H9 (cell line): Measurements from ENCODE around the gene TMCC2. TPM values are rescaled to one million over a fixed set of nuclear protein-coding genes. Genes with fewer than 3 reads are reported as not detected.

ENCODE experiments used
- DNase-seq: peaks from one replicate; pipeline ENCODE4 v3.0.0-alpha.2; 2017
- H2AFZ ChIP-seq: one replicate; pipeline ENCODE4 v1.6.1; 2013; ENCODE audit warnings: mild to moderate bottlenecking, low read length, control low read depth, moderate library complexity
- H2AK5ac ChIP-seq: 2 replicates; pipeline ENCODE4 v1.6.1; 2013; ENCODE audit warnings: low read length, control low read depth, mixed read lengths; ENCODE audit not compliant: insufficient read length
- H2BK120ac ChIP-seq: one replicate; pipeline ENCODE4 v1.6.1; 2013; ENCODE audit warnings: low read depth, mild to moderate bottlenecking, low read length, control low read depth, inconsistent platforms; ENCODE audit not compliant: poor library complexity, severe bottlenecking
- H2BK12ac ChIP-seq: 2 replicates; pipeline ENCODE4 v1.6.1; 2013; ENCODE audit warnings: low read length, control low read depth, mixed read lengths, low read depth; ENCODE audit not compliant: insufficient read length
- H2BK15ac ChIP-seq: 2 replicates; pipeline ENCODE4 v1.6.1; 2013; ENCODE audit warnings: low read depth, low read length, control low read depth
- H2BK20ac ChIP-seq: one replicate; pipeline ENCODE4 v1.6.1; 2013; ENCODE audit warnings: low read depth, mild to moderate bottlenecking, low read length, control low read depth, inconsistent platforms; ENCODE audit not compliant: poor library complexity, severe bottlenecking
- H2BK5ac ChIP-seq: 2 replicates; pipeline ENCODE4 v1.6.1; 2013; ENCODE audit warnings: low read length, control low read depth, mixed read lengths; ENCODE audit not compliant: insufficient read length
- H3K14ac ChIP-seq: 2 replicates; pipeline ENCODE4 v1.6.1; 2013; ENCODE audit warnings: low read length, control low read depth; ENCODE audit not compliant: insufficient read depth
- H3K18ac ChIP-seq: 2 replicates; pipeline ENCODE4 v1.6.1; 2013; ENCODE audit warnings: low read depth, mild to moderate bottlenecking, mixed read lengths, low read length, control low read depth; ENCODE audit not compliant: insufficient read length
- H3K23ac ChIP-seq: 2 replicates; pipeline ENCODE4 v1.6.1; 2013; ENCODE audit warnings: low read length, control low read depth, mixed read lengths, low read depth; ENCODE audit not compliant: insufficient read length
- H3K23me2 ChIP-seq: 2 replicates; pipeline ENCODE4 v1.6.1; 2013; ENCODE audit warnings: low read depth, mild to moderate bottlenecking, mixed read lengths, low read length, control low read depth; ENCODE audit not compliant: insufficient read length, poor library complexity, severe bottlenecking
- H3K27ac ChIP-seq: 2 replicates; pipeline ENCODE4 v1.5.1; 2013; ENCODE audit warnings: low read length, control low read depth, mixed read lengths, low read depth; ENCODE audit not compliant: insufficient read length
- H3K27me3 ChIP-seq: 2 replicates; pipeline ENCODE4 v1.6.1; 2013; ENCODE audit warnings: low read length, control low read depth, inconsistent platforms; ENCODE audit not compliant: insufficient read depth
- H3K4ac ChIP-seq: 2 replicates; pipeline ENCODE4 v1.6.1; 2013; ENCODE audit warnings: low read depth, mild to moderate bottlenecking, control low read depth, inconsistent platforms, low read length, moderate library complexity
- H3K4me1 ChIP-seq: 2 replicates; pipeline ENCODE4 v1.6.1; 2013; ENCODE audit warnings: low read length, control low read depth, inconsistent platforms; ENCODE audit not compliant: insufficient read depth
- H3K4me2 ChIP-seq: 2 replicates; pipeline ENCODE4 v1.6.1; 2013; ENCODE audit warnings: low read length, control low read depth, mixed read lengths; ENCODE audit not compliant: insufficient read length, insufficient read depth
- H3K56ac ChIP-seq: 2 replicates; pipeline ENCODE4 v1.6.1; 2013; ENCODE audit warnings: low read depth, mild to moderate bottlenecking, mixed read lengths, low read length, control low read depth; ENCODE audit not compliant: insufficient read length
- H3K79me1 ChIP-seq: 2 replicates; pipeline ENCODE4 v1.6.1; 2013; ENCODE audit warnings: low read depth, mild to moderate bottlenecking, moderate library complexity, low read length, control low read depth, inconsistent platforms; ENCODE audit not compliant: insufficient read depth, poor library complexity, severe bottlenecking
- H3K79me2 ChIP-seq: 2 replicates; pipeline ENCODE4 v1.6.1; 2013; ENCODE audit warnings: low read length, control low read depth, inconsistent platforms; ENCODE audit not compliant: insufficient read depth
- H3K9ac ChIP-seq: 2 replicates; pipeline ENCODE4 v1.6.1; 2013; ENCODE audit warnings: low read length, control low read depth, mixed read lengths; ENCODE audit not compliant: insufficient read length; ENCODE audit errors: extremely low read depth
- H3K9me3 ChIP-seq: one replicate; pipeline ENCODE4 v1.6.1; 2013; ENCODE audit warnings: low read depth, low read length, inconsistent platforms; ENCODE audit not compliant: control insufficient read depth
- H3T11ph ChIP-seq: one replicate; pipeline ENCODE4 v1.6.1; 2013; ENCODE audit warnings: mild to moderate bottlenecking, low read length, control low read depth, inconsistent platforms
- H4K20me1 ChIP-seq: one replicate; pipeline ENCODE4 v1.6.1; 2013; ENCODE audit not compliant: control insufficient read depth, insufficient read length, insufficient read depth
- H4K5ac ChIP-seq: 2 replicates; pipeline ENCODE4 v1.6.1; 2013; ENCODE audit warnings: low read depth, mild to moderate bottlenecking, mixed read lengths, low read length, control low read depth; ENCODE audit not compliant: insufficient read length
- H4K8ac ChIP-seq: replicated peaks from 2 replicates; pipeline ENCODE4 v1.6.1; 2013; ENCODE audit warnings: low read length, control low read depth, mixed read lengths, low read depth; ENCODE audit not compliant: insufficient read length
- H4K91ac ChIP-seq: 2 replicates; pipeline ENCODE4 v1.6.1; 2013; ENCODE audit warnings: low read depth, mild to moderate bottlenecking, moderate library complexity, mixed read lengths, low read length, control low read depth; ENCODE audit not compliant: insufficient read length
- H3K27ac Mint-ChIP-seq, 3 experiments: 2 replicates in 2 of 3; 3 replicates in 1 of 3; pipeline ENCODE4 v1.8.0; 2020 to 2021; ENCODE audit warnings: mixed read lengths in 3 of 3, mild to moderate bottlenecking in 1 of 3, moderate library complexity in 1 of 3
- H3K27me3 Mint-ChIP-seq: 2 replicates; pipeline ENCODE4 v1.8.0; 2021; ENCODE audit warnings: low read depth, mild to moderate bottlenecking, moderate library complexity, mixed read lengths
- H3K36me3 Mint-ChIP-seq, 3 experiments: 2 replicates in 2 of 3; 3 replicates in 1 of 3; pipeline ENCODE4 v1.8.0; 2020 to 2021; ENCODE audit warnings: low read depth in 3 of 3, mixed read lengths in 3 of 3; ENCODE audit not compliant: insufficient read depth in 1 of 3
- H3K4me1 Mint-ChIP-seq, 2 experiments: 2 replicates each; pipeline ENCODE4 v1.8.0; 2020; ENCODE audit warnings: mixed read lengths in 2 of 2
- H3K4me3 Mint-ChIP-seq, 2 experiments: 2 replicates in 1 of 2; 3 replicates in 1 of 2; pipeline ENCODE4 v1.8.0; 2020 to 2021; ENCODE audit warnings: mild to moderate bottlenecking in 2 of 2, mixed read lengths in 2 of 2, moderate library complexity in 1 of 2
- H3K9me3 Mint-ChIP-seq, 2 experiments: 2 replicates in 1 of 2; 3 replicates in 1 of 2; pipeline ENCODE4 v1.8.0; 2020; ENCODE audit warnings: mild to moderate bottlenecking in 2 of 2, mixed read lengths in 2 of 2, moderate library complexity in 1 of 2
- WGBS: extraction: QIAGEN DNeasy Blood & Tissue Kit; methylation state at CpG from one replicate; pipeline ENCODE4 v1.1.7; 2013; ENCODE audit warnings: missing lambda C conversion rate, low lambda C conversion rate, mixed read lengths; ENCODE audit not compliant: insufficient read length; ENCODE audit errors: extremely low coverage; 5-methylcytosine and 5-hydroxymethylcytosine counted together
- total RNA-seq: library from RNA; stranded (reverse); gene quantifications from 2 replicates; pipeline ENCODE4 v1.2.1, GENCODE V29; 2021
- TF ChIP-seq, protein P1 (sequence below): fragments of 200-600 bp; sonication (generic); conservative IDR thresholded peaks from 3 replicates; pipeline ENCODE4 v1.8.0; 2021; ENCODE audit warnings: antibody characterized with exemption, mild to moderate bottlenecking

The TMCC2 gene
- total RNA-seq, 1 experiment from 2014 or later, result 11.7 TPM

DNA sequence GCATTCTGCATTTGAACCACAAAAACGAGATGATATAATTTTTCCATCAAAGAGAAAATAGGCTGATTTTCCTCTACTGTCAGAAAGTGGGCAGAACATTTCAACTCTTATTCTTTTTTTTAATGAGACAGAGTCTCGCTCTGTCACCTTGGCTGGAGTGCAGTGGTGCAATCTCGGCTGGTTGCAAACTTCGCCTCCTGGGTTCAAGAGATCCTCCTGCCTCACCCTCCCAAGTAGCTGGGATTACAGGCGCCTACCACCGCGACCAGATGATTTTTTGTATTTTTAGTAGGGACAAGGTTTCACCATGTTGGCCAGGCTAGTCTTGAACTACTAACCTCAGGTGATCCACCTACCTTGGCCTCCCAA is 27.8 kb upstream of the TMCC2 start:
- peaks cover 3% of the 10 kb centered on the region; the same call in 1 of the 2 replicates for H3K79me2 ChIP-seq
- H2BK120ac ChIP-seq, result no peak overlapping the region
- no peak overlapping the region for H4K8ac ChIP-seq
- H3K9ac ChIP-seq, result no peak overlapping the region
- no peak overlapping the region for H4K5ac ChIP-seq
- H2BK15ac ChIP-seq, result no peak overlapping the region
- peaks cover 3% of the 10 kb centered on the region for H3K79me1 ChIP-seq
- no peak for DNase-seq
- no peak overlapping the region for H3K23ac ChIP-seq
- H3K27ac Mint-ChIP-seq, result no peak overlapping the region
- H3K4me3 Mint-ChIP-seq, result no peak overlapping the region
- H3K27ac ChIP-seq, result no peak overlapping the region
- no peak overlapping the region for H4K91ac ChIP-seq
- no peak overlapping the region for H3K18ac ChIP-seq
- no peaks in the 10 kb centered on the region for H4K20me1 ChIP-seq
- no peaks in the 10 kb centered on the region for H3K23me2 ChIP-seq
- H3K9me3 ChIP-seq, result no peaks in the 10 kb centered on the region
- H3K36me3 Mint-ChIP-seq, result peaks cover 0 to 2% (median 0%) of the 10 kb centered on the region in 3 experiments; a peak in 1 of 7 replicates
- no peak overlapping the region for H3T11ph ChIP-seq
- H3K56ac ChIP-seq, result no peak overlapping the region
- H3K27me3 ChIP-seq, result no peaks in the 10 kb centered on the region
- no peaks in the 10 kb centered on the region; the same call in 1 of the 2 replicates for H3K27me3 Mint-ChIP-seq
- H2BK5ac ChIP-seq, result no peak overlapping the region
- H2AK5ac ChIP-seq, result no peak overlapping the region
- no peak overlapping the region for H3K14ac ChIP-seq
- H3K4me1 ChIP-seq, result peaks cover 11% of the 10 kb centered on the region; the same call in 1 of the 2 replicates
- no peak overlapping the region for H3K4me2 ChIP-seq
- no peak overlapping the region for H2BK20ac ChIP-seq
- TF ChIP-seq, protein P1, sequence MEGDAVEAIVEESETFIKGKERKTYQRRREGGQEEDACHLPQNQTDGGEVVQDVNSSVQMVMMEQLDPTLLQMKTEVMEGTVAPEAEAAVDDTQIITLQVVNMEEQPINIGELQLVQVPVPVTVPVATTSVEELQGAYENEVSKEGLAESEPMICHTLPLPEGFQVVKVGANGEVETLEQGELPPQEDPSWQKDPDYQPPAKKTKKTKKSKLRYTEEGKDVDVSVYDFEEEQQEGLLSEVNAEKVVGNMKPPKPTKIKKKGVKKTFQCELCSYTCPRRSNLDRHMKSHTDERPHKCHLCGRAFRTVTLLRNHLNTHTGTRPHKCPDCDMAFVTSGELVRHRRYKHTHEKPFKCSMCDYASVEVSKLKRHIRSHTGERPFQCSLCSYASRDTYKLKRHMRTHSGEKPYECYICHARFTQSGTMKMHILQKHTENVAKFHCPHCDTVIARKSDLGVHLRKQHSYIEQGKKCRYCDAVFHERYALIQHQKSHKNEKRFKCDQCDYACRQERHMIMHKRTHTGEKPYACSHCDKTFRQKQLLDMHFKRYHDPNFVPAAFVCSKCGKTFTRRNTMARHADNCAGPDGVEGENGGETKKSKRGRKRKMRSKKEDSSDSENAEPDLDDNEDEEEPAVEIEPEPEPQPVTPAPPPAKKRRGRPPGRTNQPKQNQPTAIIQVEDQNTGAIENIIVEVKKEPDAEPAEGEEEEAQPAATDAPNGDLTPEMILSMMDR, result no peak
- H3K4ac ChIP-seq, result no peak overlapping the region
- H3K9me3 Mint-ChIP-seq, result no peaks in the 10 kb centered on the region
- no peak overlapping the region for H2BK12ac ChIP-seq
- WGBS, result no CpG with 5 or more reads among the region's 7 CpGs
- H3K4me1 Mint-ChIP-seq, result peaks cover 19 to 51% of the 10 kb centered on the region in 2 experiments
- H2AFZ ChIP-seq, result no peak overlapping the region
